Hepatocyte (in vitro differentiated cells): Measurements from ENCODE around the gene SMAD7. TPM values are rescaled to one million over a fixed set of nuclear protein-coding genes. Genes with fewer than 3 reads are reported as not detected.

Experiments
- DNase-seq: peaks from one replicate; pipeline ENCODE4 v3.0.0-alpha.2; 2016; ENCODE audit warnings: low spot score
- H2AFZ ChIP-seq: fragments of 200-600 bp; sonication (generic); 2 replicates; pipeline ENCODE4 v1.6.0; 2016; ENCODE audit warnings: antibody characterized with exemption, mild to moderate bottlenecking
- H3K27ac ChIP-seq: fragments of 200-600 bp; sonication (generic); 2 replicates; pipeline ENCODE4 v1.5.1; 2016; ENCODE audit warnings: mild to moderate bottlenecking
- H3K27me3 ChIP-seq: fragments of 200-600 bp; sonication (generic); 2 replicates; pipeline ENCODE4 v1.6.1; 2016
- H3K36me3 ChIP-seq: fragments of 200-600 bp; sonication (generic); replicated peaks from 2 replicates; pipeline ENCODE4 v1.5.1; 2016; ENCODE audit warnings: low read depth; ENCODE audit not compliant: insufficient read depth
- H3K4me1 ChIP-seq: fragments of 200-600 bp; sonication (generic); 2 replicates; pipeline ENCODE4 v1.5.1; 2016; ENCODE audit warnings: mild to moderate bottlenecking, moderate library complexity; ENCODE audit not compliant: insufficient read depth
- H3K4me2 ChIP-seq: fragments of 200-600 bp; sonication (generic); 2 replicates; pipeline ENCODE4 v1.6.0; 2016
- H3K4me3 ChIP-seq: fragments of 200-600 bp; sonication (generic); 2 replicates; pipeline ENCODE4 v1.5.1; 2016; ENCODE audit warnings: mild to moderate bottlenecking
- H3K79me2 ChIP-seq: fragments of 200-600 bp; sonication (generic); 2 replicates; pipeline ENCODE4 v1.6.0; 2017; ENCODE audit warnings: mild to moderate bottlenecking
- H3K9me2 ChIP-seq: fragments of 200-600 bp; sonication (generic); replicated peaks from 2 replicates; pipeline ENCODE4 v1.6.0; 2017; ENCODE audit warnings: mild to moderate bottlenecking; ENCODE audit not compliant: insufficient read depth
- H3K9me3 ChIP-seq: fragments of 200-600 bp; sonication (generic); 2 replicates; pipeline ENCODE4 v1.5.1; 2016; ENCODE audit warnings: low read depth, mild to moderate bottlenecking
- H4K20me1 ChIP-seq: fragments of 200-600 bp; sonication (generic); 2 replicates; pipeline ENCODE4 v1.6.0; 2016; ENCODE audit warnings: mild to moderate bottlenecking; ENCODE audit not compliant: insufficient read depth, poor library complexity, severe bottlenecking
- EZH2 ChIP-seq: fragments of 200-600 bp; sonication (generic); IDR thresholded peaks from 2 replicates; pipeline ENCODE4 v1.6.1; 2016; ENCODE audit warnings: antibody characterized with exemption, mild to moderate bottlenecking, borderline replicate concordance
- EZH2phosphoT487 ChIP-seq: fragments of 200-600 bp; sonication (generic); IDR thresholded peaks from one replicate; pipeline ENCODE4 v1.6.1; 2018; ENCODE audit warnings: antibody characterized with exemption, mild to moderate bottlenecking, low read depth, moderate library complexity; ENCODE audit not compliant: unreplicated experiment, severe bottlenecking
- WGBS: methylation state at CpG from one replicate; pipeline ENCODE4 v1.1.6; 2016; ENCODE audit warnings: low lambda C conversion rate; ENCODE audit errors: missing lambda C conversion rate; 5-methylcytosine and 5-hydroxymethylcytosine counted together
- polyA plus RNA-seq: library from polyadenylated mRNA; unstranded; fragments of >200 nt; fragmentation: Nextera tagmentation; extraction: Ambion mirVana; gene quantifications from 2 replicates; pipeline ENCODE4 v1.2.1, GENCODE V29; 2016
- total RNA-seq: library from RNA; depleted of rRNA; stranded (reverse); fragments of >200 nt; gene quantifications from 2 replicates; pipeline ENCODE4 v1.2.3, GENCODE V29; 2014
- TF ChIP-seq, protein P1 (sequence below): fragments of 200-600 bp; sonication (generic); IDR thresholded peaks from 2 replicates; pipeline ENCODE4 v1.5.1; 2016; ENCODE audit warnings: antibody characterized with exemption, mild to moderate bottlenecking; ENCODE audit not compliant: poor library complexity

SMAD7 gene
- total and polyA plus RNA-seq, 2 experiments from 2014 or later: 65.4 to 71.1 TPM

DNA sequence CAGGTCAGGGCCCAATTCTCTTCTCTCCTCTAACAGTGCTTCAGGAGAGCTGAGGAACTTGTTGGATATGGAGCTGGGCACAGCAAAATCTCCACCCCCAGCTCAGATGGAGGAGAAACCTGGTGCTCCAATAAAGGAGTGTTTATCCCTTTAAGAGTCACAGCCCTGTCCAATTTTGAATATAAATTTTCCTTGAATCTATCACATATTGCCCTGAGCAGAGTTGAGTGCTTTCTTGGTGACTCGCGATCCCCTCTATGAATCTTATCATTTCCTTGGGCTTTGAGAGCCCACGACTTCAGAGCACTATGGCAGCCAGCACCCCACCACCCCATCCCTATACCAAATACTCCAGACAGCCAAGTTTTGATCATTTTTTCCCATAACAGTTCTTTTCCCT, 34.4 kb upstream of the SMAD7 start:
- Histone ChIP-seq H3K27me3 (no peaks in the 10 kb centered on the region), H3K27ac (no peak overlapping the region), H3K36me3 (no peaks in the 10 kb centered on the region), H3K4me1 (peaks cover 27% of the 10 kb centered on the region), H3K9me2 (no peaks in the 10 kb centered on the region), H3K9me3 (no peaks in the 10 kb centered on the region), H2AFZ (no peak overlapping the region), H3K4me3 (no peak overlapping the region), H3K4me2 (no peak overlapping the region), H4K20me1 (no peaks in the 10 kb centered on the region), H3K79me2 (no peaks in the 10 kb centered on the region)
- TF ChIP-seq EZH2 (no peak), EZH2phosphoT487 (no peak)
- TF ChIP-seq, protein P1, sequence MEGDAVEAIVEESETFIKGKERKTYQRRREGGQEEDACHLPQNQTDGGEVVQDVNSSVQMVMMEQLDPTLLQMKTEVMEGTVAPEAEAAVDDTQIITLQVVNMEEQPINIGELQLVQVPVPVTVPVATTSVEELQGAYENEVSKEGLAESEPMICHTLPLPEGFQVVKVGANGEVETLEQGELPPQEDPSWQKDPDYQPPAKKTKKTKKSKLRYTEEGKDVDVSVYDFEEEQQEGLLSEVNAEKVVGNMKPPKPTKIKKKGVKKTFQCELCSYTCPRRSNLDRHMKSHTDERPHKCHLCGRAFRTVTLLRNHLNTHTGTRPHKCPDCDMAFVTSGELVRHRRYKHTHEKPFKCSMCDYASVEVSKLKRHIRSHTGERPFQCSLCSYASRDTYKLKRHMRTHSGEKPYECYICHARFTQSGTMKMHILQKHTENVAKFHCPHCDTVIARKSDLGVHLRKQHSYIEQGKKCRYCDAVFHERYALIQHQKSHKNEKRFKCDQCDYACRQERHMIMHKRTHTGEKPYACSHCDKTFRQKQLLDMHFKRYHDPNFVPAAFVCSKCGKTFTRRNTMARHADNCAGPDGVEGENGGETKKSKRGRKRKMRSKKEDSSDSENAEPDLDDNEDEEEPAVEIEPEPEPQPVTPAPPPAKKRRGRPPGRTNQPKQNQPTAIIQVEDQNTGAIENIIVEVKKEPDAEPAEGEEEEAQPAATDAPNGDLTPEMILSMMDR: no peak
- WGBS: 80% methylated on average over 3 of the region's 3 CpGs
- DNase-seq: no peak

DNA sequence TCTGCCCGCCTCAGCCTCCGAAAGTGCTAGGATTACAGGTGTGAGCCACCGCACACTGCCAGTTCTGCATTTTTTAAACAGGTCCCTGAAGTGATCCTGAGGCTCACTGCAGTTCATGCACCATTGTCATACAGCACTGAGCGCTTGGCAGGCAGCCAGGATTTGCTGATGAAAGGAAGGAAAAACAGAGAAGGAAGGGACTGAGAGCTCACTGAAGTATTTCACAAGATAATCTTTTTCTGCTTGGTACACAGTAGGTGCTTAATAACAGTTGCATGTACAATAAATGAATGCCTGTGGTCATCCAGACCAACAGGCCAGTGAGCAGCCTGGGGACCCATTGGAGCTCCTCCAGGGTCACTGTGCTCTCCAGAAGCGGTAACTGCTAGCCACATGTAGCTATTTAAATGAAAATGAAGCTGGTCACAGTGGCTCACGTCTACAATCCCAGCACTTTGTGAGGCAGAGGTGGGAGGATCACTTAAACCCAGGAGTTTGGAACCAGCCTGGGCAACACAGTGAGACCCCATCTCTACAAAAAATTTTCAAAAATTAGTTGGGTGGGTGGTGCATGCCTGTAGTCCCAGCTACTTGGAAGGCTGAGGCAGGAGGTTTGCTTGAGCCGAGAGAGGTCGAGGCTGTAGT, 33.1 kb upstream of the SMAD7 start:
- H4K20me1 ChIP-seq: no peaks in the 10 kb centered on the region
- peaks cover 24% of the 10 kb centered on the region for H3K4me1 ChIP-seq
- H3K27ac ChIP-seq: peak overlapping the region; percentile 56
- no peak overlapping the region for H3K4me3 ChIP-seq
- H3K9me3 ChIP-seq: no peaks in the 10 kb centered on the region
- no peak for DNase-seq
- no peak overlapping the region for H2AFZ ChIP-seq
- no peaks in the 10 kb centered on the region for H3K36me3 ChIP-seq
- WGBS: 79% methylated on average over 8 of the region's 8 CpGs
- no peaks in the 10 kb centered on the region for H3K27me3 ChIP-seq
- no peak overlapping the region for H3K4me2 ChIP-seq
- H3K9me2 ChIP-seq: no peaks in the 10 kb centered on the region
- TF ChIP-seq EZH2phosphoT487 (no peak), EZH2 (no peak)
- TF ChIP-seq, protein P1: no peak
- H3K79me2 ChIP-seq: no peaks in the 10 kb centered on the region

DNA sequence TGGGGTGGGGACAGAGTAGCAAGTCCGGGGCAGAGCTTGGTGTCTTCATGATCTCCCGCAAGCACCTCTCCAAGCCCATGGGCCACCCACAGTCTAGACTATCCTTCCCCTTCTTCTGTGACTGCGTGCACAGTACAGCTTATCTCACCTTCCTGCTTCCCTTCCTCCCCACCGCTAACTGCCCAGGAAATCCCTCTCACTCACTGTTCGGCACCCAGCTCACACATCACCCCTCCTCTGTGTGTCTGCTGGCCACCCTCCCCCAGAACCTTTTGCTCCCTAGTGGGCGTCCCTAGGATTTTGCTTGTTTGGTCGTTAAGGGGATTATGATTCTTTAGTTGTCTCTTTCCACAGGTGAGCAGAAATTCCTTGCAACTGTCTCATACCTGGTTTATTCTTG, 31.5 kb upstream of the SMAD7 start:
- H3K4me1 ChIP-seq: peaks cover 24% of the 10 kb centered on the region
- H3K9me3 ChIP-seq: no peaks in the 10 kb centered on the region
- H3K27me3 ChIP-seq: no peaks in the 10 kb centered on the region
- H3K36me3 ChIP-seq: no peaks in the 10 kb centered on the region
- no peaks in the 10 kb centered on the region for H4K20me1 ChIP-seq
- no peak overlapping the region for H3K4me3 ChIP-seq
- no peaks in the 10 kb centered on the region for H3K9me2 ChIP-seq
- no peak overlapping the region for H3K4me2 ChIP-seq
- WGBS: 31% methylated on average over 7 of the region's 7 CpGs
- no peaks in the 10 kb centered on the region for H3K79me2 ChIP-seq
- TF ChIP-seq EZH2: no peak
- TF ChIP-seq, protein P1: no peak
- TF ChIP-seq EZH2phosphoT487: no peak
- no peak for DNase-seq
- H2AFZ ChIP-seq: no peak overlapping the region
- H3K27ac ChIP-seq: peak overlapping the region; percentile 56
